Stimulated activated CD8-positive, alpha-beta memory T cell treated with anti-CD3 and anti-CD28 coated beads, Interleukin-4, amount 100 ng/mL, for 24 hours (primary cell): Measurements from ENCODE around the gene SELENBP1.
A peak's percentile ranks its signal among the peaks of the same experiment; 100 is the strongest.
"Not testable (repeated sequence)": the region's sequence is repeated elsewhere in the genome, so short reads cannot be mapped to it uniquely, and the experiment has no call there.

ENCODE experiments used
- DNase-seq: peaks from one replicate; pipeline ENCODE4 v3.0.0-alpha.2; 2020; ENCODE audit warnings: low read depth

The SELENBP1 gene

DNA sequence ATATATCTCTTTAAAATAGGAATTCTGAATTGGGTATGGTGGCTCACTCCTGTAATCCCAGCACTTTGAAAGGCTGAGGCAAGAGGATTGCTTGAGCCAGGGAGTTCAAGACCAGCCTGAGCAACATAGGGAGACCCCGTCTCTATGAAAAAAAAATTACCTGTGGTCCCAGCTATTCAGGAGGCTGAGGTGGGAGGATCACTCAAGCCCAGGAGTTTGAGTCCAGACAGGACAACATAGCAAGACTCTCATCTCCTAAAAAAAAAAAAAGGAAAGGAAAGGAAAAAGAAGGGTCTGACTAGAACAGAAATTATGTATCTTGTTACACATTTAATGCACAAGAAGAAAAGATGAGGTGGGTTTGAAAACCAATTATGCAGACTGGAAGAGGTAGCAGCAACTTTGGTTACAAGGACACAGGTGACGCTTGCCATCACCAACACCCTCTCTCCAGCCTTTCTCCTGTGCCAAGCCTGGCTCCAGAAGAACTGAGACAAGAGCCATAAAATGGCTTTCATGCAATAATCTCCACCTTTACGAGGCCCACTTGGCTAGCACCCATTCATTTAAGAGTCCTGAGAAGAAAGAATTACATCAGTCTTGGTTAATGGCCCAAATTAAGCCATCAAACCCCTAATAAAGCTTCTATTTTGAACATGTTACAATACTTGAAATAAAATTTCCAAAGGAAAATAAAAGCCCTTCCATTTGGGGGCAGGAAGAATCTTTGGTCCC lies 4.8 kb upstream of the SELENBP1 start:
- no peak for DNase-seq

DNA sequence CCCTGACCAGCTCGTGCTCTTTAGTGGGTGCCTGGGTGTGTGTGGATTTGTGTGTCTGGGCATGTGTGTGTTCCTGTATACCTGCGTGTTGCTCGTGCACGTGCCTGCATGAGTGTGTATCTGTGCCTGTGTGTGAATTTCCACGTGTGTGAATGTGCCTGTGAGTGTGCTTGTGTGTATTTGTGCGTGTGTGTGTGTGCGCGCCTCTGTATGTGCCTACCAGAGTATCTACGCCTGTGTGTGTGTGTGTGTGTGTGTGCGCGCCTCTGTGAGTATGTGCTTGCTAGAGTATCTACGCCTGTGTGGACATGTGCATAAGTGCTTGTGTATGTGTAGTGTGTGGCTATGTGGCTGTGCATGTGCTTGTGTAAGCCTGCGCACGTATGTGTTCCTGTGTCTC lies 691 bp upstream of the SELENBP1 start:
- DNase-seq: no peak

DNA sequence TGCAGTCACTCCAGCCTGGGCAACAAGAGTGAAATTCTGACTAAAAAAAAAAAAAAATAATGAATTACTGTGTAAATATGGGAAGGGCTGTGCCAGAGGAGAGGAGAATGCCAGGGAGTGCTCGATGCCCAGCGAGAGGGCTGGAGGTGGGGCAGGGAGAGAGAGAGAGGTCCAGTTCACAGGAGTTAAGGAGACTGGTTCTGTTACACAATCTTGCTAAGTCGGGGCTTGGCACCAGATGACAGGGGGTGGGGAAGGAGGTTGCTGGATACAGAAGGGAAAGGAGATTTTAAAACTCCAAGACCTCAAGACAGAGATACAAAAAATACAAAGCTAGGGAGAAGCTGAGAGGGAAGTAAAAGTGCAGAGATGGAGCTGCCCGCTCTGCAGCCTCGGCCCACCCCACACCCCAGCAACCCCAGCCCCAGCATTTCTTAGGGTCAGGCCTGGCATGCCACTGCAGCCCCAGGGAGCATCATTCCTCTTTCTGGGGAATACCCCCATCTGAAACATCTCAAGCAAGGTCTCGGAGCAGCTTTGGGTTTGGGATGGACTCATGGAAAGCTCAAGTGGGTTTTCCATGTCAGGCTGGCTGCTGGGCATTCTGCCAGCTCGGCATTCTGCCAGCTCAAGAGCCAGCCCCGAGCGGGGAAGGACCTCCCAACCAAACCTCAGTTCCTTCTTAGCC lies 991 bp downstream of the SELENBP1 start:
- DNase-seq: no peak

DNA sequence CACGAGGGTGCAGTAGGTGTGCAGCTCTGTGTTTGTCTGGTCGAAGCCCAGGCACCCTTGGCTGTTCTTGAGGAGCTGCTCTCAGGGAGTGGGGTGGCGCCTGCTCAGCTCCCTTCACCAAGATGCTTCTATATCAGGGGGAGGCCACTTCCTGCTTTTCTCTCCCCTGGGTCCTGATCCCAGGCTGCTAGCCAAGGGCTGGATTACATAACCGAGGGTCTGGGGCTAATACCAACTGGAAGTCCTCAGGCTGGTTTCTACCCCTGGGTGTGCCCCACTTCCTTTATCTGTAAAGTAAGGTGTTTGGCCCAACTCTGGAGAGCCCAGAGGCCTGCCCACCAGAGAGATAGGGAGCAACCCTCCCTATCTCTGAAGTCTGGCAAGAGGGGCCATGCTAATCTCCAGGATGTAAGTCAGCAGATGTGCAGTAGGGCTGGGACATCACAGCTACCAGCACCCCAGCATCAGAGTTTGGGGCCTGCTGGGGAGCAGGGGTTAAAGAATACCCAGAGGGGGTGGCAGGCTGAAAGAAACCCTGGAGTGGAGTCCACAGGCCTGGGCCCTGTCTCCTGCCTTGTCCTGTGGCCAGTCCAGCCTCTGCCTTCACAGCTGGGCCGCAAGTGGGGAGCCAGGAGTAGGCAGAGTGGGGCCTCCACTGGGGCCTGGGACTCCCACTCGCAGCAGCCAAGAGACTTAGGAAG lies 2.1 kb downstream of the SELENBP1 start:
- DNase-seq: no peak

DNA sequence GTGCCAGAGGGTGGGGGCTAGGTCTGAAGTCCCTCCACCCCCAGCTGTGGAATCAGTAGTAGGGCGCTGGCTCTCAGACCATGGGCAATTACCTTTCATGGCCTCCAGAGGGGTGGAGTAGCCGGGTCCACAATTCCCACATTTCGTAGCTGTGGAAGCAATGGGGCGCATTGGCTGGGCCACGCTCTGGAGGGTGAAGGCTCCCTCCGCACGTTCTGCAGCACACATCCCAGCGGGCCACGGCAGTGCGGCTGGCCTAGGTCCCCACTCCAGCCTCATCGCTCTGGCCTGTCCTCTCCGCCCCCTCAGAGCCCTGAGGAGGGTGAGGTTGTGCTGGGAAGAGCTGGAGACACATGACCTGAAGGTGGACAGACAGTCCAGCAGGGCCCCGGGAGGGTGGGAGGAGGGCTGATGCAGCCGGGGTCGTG lies 2.9 kb downstream of the SELENBP1 start:
- no peak for DNase-seq

DNA sequence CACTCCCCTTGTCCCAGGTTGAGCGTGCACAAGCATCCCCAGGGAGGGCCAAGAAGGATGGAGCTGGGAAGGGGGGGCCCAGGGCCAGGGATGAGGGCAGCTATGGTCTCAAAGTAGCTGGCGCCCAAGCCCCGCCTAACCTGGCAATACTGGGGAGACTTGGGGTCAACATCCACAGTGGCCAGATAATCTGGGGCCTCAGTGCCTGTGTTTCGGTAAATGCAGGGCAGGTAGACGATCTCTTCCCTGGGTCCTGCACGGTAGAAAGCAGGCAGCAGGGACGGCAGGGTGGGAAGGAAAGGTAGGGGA lies 3.2 kb downstream of the SELENBP1 start:
- DNase-seq: no peak

DNA sequence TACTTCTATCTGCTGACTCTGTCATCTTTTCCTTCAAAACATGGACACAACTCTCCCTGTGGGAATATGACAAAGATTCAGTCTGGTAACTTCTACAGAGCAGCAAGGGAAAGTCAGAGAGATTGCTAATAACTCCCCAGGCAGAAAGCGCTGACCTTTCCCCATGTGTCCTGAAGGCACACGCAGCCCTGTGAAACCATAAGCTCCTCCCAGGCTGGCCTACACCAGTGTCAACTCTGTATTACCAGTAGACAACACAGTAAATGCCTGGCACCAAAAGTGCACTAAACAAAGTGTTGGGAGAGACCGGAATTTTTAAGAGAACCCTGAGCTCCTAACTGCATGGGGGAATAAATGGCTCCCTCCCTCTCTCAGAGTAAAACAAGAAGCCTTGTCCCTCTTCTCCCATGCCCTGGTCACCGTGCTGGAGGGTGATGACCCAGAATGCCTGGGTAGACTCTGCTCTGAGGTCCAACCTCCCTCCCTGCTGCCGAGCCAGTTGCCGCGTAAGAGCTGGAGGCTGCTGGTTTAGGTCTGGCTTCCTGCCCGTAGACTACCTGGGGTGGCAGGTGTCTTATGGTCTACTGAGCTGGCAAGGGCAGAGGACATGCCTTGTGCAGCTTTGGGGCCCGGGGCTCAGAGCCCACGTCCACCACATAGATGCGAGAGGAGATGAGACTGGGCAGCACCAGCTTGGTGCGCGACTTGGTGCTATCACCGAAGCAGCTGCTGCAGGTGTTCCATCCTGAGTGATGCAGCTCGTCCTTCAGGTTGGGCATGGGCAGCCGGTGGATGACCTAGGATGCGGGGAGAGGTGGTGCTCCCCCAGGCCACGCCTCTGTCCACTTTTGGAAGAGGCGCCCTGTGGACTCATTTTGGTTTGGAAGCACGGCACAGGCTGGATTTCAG lies 3.9 kb downstream of the SELENBP1 start:
- DNase-seq: no peak

DNA sequence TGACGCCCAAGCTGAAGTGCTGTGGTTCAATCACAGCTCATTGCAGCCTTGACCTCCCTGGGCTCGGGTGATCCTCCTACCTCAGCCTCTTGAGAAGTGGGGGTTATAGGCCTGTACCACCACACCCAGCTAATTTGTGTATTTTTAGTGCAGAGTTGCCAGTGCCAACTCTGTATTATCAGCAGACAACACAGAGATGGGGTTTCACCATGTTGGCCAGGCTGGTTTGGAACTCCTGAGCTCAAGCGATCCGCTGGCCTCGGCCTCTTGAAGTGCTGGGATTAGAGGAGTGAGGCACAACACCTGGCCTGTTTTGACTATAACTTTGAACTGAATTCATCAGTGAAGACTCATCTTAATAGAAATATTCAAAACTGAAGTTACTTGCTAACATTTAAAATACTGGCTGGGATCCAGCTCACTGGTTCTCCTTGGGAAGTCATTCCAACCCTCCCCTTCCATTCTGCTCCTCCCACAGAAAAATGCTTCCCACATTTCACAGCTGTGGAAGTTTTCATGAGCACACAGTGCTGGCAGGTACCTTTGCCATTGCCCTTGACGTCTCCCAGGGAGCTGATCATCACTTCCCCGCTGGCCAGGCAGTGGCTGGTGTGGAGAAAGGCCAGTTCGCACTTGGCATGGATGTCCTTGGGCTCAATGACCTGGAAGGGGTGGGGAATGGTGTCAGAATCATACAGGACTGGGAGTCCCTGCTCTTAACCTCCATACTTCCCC lies 4.7 kb downstream of the SELENBP1 start:
- no peak for DNase-seq

DNA sequence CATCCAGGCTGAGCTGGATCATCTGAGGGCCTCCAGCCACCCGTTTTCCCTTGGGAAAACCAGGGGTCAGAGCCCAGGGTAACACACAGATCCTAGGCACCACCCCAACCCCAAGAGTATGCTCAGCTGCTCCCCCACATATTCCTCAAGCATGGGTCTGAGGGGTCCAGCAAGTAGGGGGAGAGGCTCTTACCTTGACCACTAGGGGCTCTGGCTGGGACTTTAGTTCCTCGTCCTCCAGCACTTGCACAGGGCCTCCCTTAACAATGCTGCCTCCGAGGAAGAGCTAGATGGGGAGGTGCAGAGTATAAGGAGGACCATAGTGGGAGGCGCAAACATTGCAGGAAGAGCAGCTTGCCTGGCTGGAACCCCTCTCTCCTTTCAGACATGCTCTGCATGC lies 7.5 kb downstream of the SELENBP1 start:
- DNase-seq: no peak

DNA sequence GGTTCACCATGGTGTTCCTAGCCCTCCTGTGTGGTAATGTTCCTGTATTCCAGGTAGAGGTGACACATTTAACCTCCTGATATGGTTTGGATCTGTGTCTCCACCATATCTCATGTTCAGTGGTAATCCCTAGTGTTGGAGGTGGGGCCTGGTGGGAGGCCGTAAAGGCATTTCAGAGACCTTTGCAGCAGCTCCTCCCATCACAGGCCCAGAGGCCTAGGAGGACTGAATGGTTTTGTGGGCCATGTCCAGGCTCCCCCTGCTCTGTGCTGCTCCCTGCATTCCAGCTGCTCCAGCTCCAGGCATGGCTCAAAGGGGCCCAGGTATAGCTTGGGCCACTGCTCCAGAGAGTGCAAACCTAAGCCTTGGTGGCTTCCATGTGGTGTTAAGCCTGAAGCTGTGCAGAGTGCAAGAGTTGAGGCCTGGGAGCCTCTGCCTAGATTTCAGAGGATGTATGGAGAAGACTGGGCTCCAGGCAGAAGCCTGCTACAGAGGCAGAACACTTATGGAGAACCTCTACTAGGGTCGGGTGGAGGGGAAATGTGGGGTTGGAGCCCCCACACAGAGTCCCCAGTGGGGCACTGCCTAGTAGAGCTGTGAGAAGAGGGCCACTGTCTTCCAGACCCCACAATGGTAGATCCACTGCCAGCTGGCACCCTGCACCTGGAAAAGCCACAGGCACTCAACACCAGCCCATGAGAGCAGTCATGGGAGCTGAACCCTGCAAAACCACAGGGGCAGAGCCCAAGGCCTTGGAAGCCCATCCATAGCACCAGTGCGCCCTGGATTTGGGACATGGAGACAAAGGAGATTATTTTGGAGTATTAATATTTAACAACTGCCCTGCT lies 10.0 kb downstream of the SELENBP1 start:
- no peak for DNase-seq

DNA sequence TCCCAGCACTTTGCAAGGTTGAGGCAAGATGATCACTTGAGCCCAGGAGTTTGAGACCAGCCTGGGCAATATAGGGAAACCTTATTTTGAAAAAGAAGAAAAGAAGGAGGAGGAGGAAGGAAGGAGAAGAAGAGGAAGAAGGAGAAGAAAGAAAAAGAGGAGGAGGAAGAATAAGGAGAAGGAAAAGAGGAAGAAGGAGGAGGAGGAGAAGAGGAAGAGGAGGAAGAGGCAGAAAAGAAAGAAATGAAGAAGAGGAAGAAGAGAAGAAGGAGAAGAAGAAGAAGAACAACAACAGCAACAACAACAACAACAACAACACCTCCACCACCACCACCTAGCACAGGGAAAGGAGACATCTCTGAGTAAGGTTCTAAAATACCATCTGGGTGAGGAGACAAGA lies 10.6 kb downstream of the SELENBP1 start:
- no peak for DNase-seq

DNA sequence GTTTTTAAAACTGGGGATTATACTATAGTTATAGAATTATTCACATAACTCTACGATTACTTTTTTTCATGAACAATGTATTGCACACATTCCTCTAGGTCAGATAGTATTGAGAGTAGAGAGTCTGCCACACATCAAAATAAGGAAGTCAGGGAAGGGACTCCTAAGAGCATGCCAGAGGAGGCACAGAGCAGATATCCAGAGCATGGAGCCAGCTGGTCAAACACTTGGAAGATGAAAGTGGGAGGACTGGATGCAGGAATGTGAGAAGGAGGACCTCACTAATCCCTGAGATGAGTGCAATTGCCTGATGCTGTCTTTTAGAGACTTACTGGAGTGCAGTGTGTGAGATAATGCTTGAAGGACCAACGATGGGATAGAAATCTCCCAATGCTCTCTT lies 15.8 kb downstream of the SELENBP1 start:
- DNase-seq: no peak

DNA sequence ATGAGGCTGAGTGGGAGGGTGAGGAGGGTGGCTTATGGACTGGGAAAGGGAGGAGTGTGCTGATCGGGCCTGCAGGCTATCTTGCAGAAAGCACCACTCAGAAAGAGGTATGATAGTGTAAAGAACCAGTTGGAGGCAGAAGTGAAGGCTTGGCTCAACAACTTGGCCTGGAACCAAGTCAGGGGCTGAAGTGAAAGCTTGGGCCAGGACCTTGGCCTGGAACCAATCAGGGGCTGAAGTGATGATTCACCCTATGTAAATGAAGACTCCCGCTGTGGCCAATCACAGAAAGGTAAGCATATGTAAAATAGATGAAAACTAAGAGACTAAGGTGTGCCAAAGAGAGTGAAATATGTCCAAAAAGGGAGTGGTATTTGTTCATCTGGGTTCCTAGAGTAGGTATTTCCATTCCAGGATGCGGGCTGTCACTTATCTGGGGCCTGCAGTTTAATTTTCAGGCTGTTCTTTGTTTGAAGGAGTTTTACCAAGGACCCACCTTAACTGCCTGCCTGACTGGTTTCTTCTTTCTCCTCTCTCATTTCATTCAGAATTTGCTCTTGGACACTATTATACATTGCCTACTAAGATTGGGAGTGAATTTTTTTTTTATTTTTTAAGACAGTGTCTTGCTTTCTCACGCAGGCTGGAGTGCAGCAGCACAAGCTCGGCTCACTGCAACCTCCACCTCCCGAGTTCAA lies 20.3 kb downstream of the SELENBP1 start:
- no peak for DNase-seq

DNA sequence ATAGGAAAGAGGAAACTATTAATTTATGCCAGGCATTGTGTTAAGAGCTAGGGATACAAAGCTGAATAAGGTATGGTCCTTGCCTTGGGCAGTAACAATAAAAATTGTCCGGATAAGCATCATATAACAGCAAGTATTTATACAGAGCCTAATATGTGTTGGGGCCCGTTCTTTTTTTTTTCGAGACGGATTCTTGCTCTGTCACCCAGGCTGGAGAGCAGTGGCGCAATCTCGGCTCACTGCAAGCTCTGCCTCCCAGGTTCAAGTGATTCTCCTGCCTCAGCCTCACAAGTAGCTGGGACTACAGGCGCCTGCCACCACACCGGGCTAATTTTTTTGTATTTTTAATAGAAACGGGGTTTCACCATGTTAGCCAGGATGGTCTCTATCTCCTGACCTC lies 22.2 kb downstream of the SELENBP1 start:
- not testable (repeated sequence) for DNase-seq

DNA sequence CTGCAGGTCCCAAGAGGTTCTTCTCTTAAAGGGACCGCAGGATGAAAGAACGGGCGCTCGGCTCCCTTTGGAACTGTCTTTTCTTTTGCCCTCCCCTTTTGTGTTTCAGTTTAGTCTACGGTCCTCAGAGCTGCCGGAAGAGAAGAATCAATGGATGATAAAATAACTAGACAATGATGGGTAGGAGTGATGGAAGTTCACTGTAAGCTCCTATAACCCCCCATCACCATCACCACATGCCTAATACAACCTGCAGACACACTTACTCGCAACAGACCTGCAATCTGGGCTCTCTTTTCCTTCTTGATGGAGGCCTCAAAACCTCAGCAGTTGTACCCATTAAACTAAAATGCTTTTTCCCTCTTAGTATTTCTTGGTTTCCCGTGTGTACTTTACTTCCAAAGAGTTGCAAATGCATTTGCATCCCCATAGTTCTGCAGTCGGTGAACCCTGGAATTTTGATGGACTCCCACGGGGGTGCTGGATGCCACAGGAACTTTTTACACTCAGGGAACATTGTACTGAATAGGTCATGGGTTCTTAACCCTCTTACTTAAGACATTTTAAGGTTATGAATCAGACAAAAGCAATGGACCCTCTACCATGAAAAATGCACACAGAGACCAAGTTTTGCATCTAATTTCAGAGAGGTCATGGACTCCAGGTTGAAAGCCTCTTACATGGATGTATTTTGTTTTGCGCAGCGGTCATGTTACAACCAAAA lies 24.8 kb downstream of the SELENBP1 start:
- no peak for DNase-seq

DNA sequence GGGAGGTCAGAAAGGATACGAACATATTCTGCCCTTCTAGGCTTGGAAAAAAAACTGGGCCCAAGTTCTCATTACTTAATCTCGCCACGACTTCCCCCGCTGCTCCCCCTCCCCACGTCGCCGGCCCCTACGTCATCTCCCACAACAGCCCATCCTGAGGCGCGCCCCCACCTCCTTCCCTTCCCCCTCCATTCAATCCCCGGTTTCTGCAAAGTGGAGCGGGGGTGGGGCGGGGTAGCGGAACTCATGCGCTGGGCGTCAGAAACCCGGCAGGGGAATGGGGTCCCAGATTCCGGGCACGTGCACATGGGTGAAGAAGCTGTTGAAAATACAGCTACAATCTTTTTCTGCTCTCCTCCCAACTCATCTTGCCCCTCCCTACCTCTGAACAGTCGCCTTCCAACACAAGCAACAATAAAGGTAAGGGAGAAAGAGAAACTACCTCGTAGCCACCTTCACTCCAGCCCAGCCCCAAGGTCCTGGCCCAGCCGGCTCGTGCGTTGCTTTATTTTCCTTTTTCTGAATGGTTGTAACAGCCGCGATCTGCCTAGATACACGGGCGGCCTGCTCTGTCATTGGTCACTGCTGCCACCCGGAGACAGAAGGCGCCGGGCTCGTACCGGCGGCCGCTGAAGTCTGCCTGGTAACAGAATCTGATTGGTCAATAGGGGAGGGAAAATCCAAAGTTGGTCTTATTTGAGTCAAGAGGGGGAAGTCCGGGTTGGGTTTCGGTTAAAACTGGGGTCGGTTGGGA lies 25.6 kb downstream of the SELENBP1 start, which contains the start of gene RFX5:
TSS of gene RFX5 (minus strand) at position 484 of the 754 bp plus-strand sequence. CDS start 932 bp downstream, outside the sequence.
- DNase-seq: peak; percentile 84

DNA sequence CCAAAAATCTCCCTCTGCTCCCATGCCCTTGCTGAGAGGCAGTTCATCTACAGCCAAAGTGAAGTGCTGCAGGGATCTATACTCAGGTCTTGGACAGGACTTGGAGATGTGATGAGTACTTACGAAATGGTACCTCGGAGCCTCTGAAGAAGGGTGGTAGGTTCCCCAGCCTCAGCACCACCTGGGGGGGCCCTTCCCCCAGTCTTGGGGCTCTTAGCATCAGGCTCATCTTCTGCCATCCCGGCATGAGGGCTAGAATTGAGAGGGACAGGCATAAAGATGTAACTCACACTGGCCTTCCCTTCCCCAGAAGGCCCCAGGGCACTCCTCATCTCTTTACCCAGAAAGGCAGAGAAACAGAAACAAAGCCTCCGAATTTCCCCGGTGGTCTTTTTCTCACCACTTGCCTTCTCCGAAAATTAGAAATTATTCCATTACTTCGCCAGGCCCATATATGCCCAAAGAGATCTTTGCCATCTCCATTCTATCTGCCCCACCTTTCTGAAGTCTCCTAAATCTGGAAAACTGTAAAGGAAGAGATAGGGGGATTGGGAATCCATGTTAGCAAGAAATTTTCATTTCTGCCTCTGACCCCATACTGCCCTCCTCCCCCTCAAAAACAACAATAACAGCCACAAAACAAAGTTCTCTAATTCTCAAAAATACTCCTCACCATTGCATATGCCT lies 26.3 kb downstream of the SELENBP1 start:
- DNase-seq: no peak

DNA sequence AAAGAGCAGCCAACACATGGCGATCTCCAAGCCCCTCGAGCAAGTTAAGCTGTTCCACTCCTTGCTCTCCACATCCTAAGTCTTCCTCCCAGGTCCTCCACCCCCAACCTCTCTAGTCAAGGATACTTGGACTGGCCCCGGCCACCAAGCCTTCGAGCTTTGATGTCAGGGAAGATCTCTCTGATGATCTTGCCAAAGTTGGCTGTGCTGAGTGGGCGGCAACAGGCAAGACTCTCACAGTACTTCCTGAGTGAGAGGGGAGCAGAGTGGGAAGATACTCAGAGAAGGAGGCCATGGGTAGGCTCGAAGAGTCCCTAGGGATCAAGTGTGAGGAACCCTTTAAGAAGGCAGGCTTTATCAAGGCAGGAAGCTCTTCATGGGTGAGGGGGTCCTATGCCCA lies 28.2 kb downstream of the SELENBP1 start:
- DNase-seq: no peak
